Right lobe of liver (tissue), 6 donors: Measurements from ENCODE around the gene ABHD5. TPM values are rescaled to one million over a fixed set of nuclear protein-coding genes. Genes with fewer than 3 reads are reported as not detected.
A peak's percentile ranks its signal among the peaks of the same experiment; 100 is the strongest.
"Not testable (repeated sequence)": the region's sequence is repeated elsewhere in the genome, so short reads cannot be mapped to it uniquely, and the experiment has no call there.

Source experiments
- ATAC-seq, 4 donors: fragments of 200-7000 bp; cut with Tn5 transposase; one replicate each; pipeline ENCODE4 v1.9.1; 2020; ENCODE audit warnings: mild to moderate bottlenecking in 4 of 4, moderate library complexity in 4 of 4
- DNase-seq, 3 donors: peaks; one replicate each; pipeline ENCODE4 v3.0.0-alpha.2; 2020
- H3K27ac ChIP-seq, 3 donors: fragments of 200-600 bp; one replicate each; pipeline ENCODE4 v1.8.0; 2022
- H3K27me3 ChIP-seq, 2 donors: fragments of 200-600 bp; one replicate each; pipeline ENCODE4 v1.8.0; 2022
- H3K36me3 ChIP-seq, 4 donors: fragments of 200-600 bp; sonication (generic) in 1 of 4; one replicate each; pipeline versions ENCODE4 v1.5.1 to v1.8.0; 2017 to 2022; ENCODE audit warnings: control low read depth in 1 of 4
- H3K4me1 ChIP-seq, 4 donors: fragments of 200-600 bp; sonication (generic) in 1 of 4; one replicate each; pipeline versions ENCODE4 v1.5.1 to v1.8.0; 2017 to 2022; ENCODE audit warnings: control low read depth in 1 of 4
- H3K4me3 ChIP-seq, 3 donors: fragments of 200-600 bp; one replicate each; pipeline ENCODE4 v1.8.0; 2022
- H3K9me3 ChIP-seq, 4 donors: fragments of 200-600 bp; sonication (generic) in 1 of 4; one replicate each; pipeline versions ENCODE4 v1.5.1 to v1.8.0; 2017 to 2022; ENCODE audit warnings: control low read depth in 1 of 4
- CTCF ChIP-seq, 4 donors: fragments of 200-600 bp in 3 of 4; fragments of 450-650 bp in 1 of 4; IDR thresholded peaks; one replicate each; pipeline versions ENCODE4 v1.5.1 to v1.8.0; 2016 to 2022; ENCODE audit warnings: antibody characterized with exemption in 4 of 4, mild to moderate bottlenecking in 2 of 4
- POLR2A ChIP-seq: fragments of 450-650 bp; IDR thresholded peaks from one replicate; pipeline ENCODE4 v1.6.1; 2017; ENCODE audit warnings: antibody characterized with exemption, mild to moderate bottlenecking
- WGBS: methylation state at CpG from one replicate; pipeline ENCODE4 v1.1.6; 2018; ENCODE audit warnings: low coverage, low lambda C conversion rate; ENCODE audit not compliant: insufficient coverage; ENCODE audit errors: missing lambda C conversion rate; 5-methylcytosine and 5-hydroxymethylcytosine counted together
- intact Hi-C, 2 donors: fragments of 100-400 bp; cut with DNase I; formaldehyde crosslinking; loops; one replicate each; pipeline versions ENCODE4 v1.11.2 to v1.14.1; 2022
- total RNA-seq, 6 experiments: library from RNA; depleted of rRNA in 2 of 6; stranded (reverse); fragments of >200 nt in 2 of 6; fragmentation: NEBNext Ultra II Directional in 3 of 6; extraction: Animal tissue kit (Norgen Biotek cat#: 25700) in 3 of 6; gene quantifications; one replicate each; pipeline versions ENCODE4 v1.1.0 to v1.2.4, GENCODE V29; 2016 to 2023
- donor health status: DM: no; HTN: yes; CAD: no.
- donor health status: DM: no; HTN: no; CAD: no.
- donor health status: DM: no; HTN: no; CAD: no.
- donor health status: DM: no; HTN: yes; CAD: no.
- donor health status: DM: no; HTN: yes; CAD: no.

Gene ABHD5
- total RNA-seq, 6 experiments from 2014 or later, result 10.8 to 23.0 (median 14.6) TPM

GRCh38 chr3:43647331-43648166, 43.2 kb upstream of the ABHD5 start:
- Histone ChIP-seq H3K4me1 (no peaks in the 10 kb centered on the region), H3K36me3 (no peaks in the 10 kb centered on the region), H3K27ac (no peak overlapping the region), H3K9me3 (no peaks in the 10 kb centered on the region), H3K27me3 (no peaks in the 10 kb centered on the region), H3K4me3 (no peak overlapping the region)
- peak in 2 of 4 donors; percentile 21 to 62 for ATAC-seq
- TF ChIP-seq POLR2A, result no peak
- TF ChIP-seq CTCF (IDR thresholded peaks at IDR 0.05), result no peak
- DNase-seq, result no peak
- WGBS, result 70% methylated on average over 5 of the region's 6 CpGs
- intact Hi-C loops, result no loop called here

GRCh38 chr3:43648957-43649356, 41.8 kb upstream of the ABHD5 start:
- TF ChIP-seq POLR2A, result no peak
- no peak for TF ChIP-seq CTCF (IDR thresholded peaks at IDR 0.05)
- 86% methylated on average over 1 of the region's 3 CpGs for WGBS

GRCh38 chr3:43649365-43649968, 41.3 kb upstream of the ABHD5 start:
- peak in 3 of 4 donors; percentile 44 to 72 (median 45) for ATAC-seq
- H3K4me1 ChIP-seq, result no peaks in the 10 kb centered on the region

More at GRCh38 chr3:43648957-43649356, 41.8 kb upstream of the ABHD5 start:
- H3K27me3 ChIP-seq, result no peaks in the 10 kb centered on the region
- H3K27ac ChIP-seq, result no peak overlapping the region
- H3K36me3 ChIP-seq, result no peaks in the 10 kb centered on the region
- no peaks in the 10 kb centered on the region for H3K9me3 ChIP-seq
- H3K4me1 ChIP-seq, result no peaks in the 10 kb centered on the region
- intact Hi-C loops, result no loop called here
- DNase-seq (no peak), ATAC-seq (no peak)
- no peak overlapping the region for H3K4me3 ChIP-seq

GRCh38 chr3:43650345-43650744, 40.4 kb upstream of the ABHD5 start:
- ATAC-seq (no peak), DNase-seq (no peak)
- WGBS, result 50% methylated on average over 1 of the region's 1 CpG
- Histone ChIP-seq H3K4me1 (no peaks in the 10 kb centered on the region), H3K27ac (no peak overlapping the region), H3K4me3 (no peak overlapping the region), H3K36me3 (no peaks in the 10 kb centered on the region), H3K9me3 (no peaks in the 10 kb centered on the region), H3K27me3 (no peaks in the 10 kb centered on the region)
- intact Hi-C loops, result no loop called here
- TF ChIP-seq CTCF (IDR thresholded peaks at IDR 0.05), result no peak
- TF ChIP-seq POLR2A, result no peak

More at GRCh38 chr3:43649365-43649968, 41.3 kb upstream of the ABHD5 start:
- intact Hi-C loops, result no loop called here
- no peaks in the 10 kb centered on the region for H3K36me3 ChIP-seq
- H3K27ac ChIP-seq, result no peak overlapping the region
- WGBS, result 12% methylated on average over 3 of the region's 6 CpGs
- H3K9me3 ChIP-seq, result no peaks in the 10 kb centered on the region
- H3K27me3 ChIP-seq, result no peaks in the 10 kb centered on the region
- no peak for TF ChIP-seq POLR2A
- TF ChIP-seq CTCF (IDR thresholded peaks at IDR 0.05), result no peak
- DNase-seq, result no peak
- H3K4me3 ChIP-seq, result no peak overlapping the region

- H3K4me3 ChIP-seq, H3K36me3 ChIP-seq, H3K27me3 ChIP-seq, H3K9me3 ChIP-seq, DNase-seq, H3K27ac ChIP-seq, intact Hi-C loops, ATAC-seq, H3K4me1 ChIP-seq: not testable (repeated sequence)
- no CpG with 5 or more reads among the region's 22 CpGs for WGBS
Observed at GRCh38 chr3:43656390-43656789, 34.3 kb upstream of the ABHD5 start.
